Testis (tissue), 5 donors: ENCODE measurements around the gene SNED1. TPM values are rescaled to one million over a fixed set of nuclear protein-coding genes. Genes with fewer than 3 reads are reported as not detected.
A peak's percentile ranks its signal among the peaks of the same experiment; 100 is the strongest.

Experiments
- DNase-seq: peaks from one replicate; pipeline ENCODE4 v3.0.0-alpha.2; 2019
- H3K27ac ChIP-seq, 2 donors: fragments of 200-600 bp; sonication (generic); one replicate each; pipeline ENCODE4 v1.5.1; 2019
- H3K27me3 ChIP-seq: fragments of 200-600 bp; sonication (generic); one replicate; pipeline ENCODE4 v1.5.1; 2019
- H3K36me3 ChIP-seq: fragments of 200-600 bp; sonication (generic); one replicate; pipeline ENCODE4 v1.5.1; 2017; ENCODE audit warnings: low read depth; ENCODE audit errors: missing control alignments
- H3K4me1 ChIP-seq: fragments of 200-600 bp; sonication (generic); one replicate; pipeline ENCODE4 v1.5.1; 2019
- H3K4me3 ChIP-seq, 2 donors: fragments of 200-600 bp; sonication (generic); one replicate each; pipeline ENCODE4 v1.5.1; 2017 to 2019
- H3K9me3 ChIP-seq: fragments of 200-600 bp; sonication (generic); one replicate; pipeline ENCODE4 v1.5.1; 2017
- POLR2A ChIP-seq: fragments of 450-650 bp; IDR thresholded peaks from one replicate; pipeline ENCODE4 v1.6.1; 2017; ENCODE audit warnings: antibody characterized with exemption, mild to moderate bottlenecking, moderate library complexity
- WGBS, 2 donors: methylation state at CpG; one replicate each; pipeline ENCODE4 v1.1.5; 2018; 5-methylcytosine and 5-hydroxymethylcytosine counted together
- intact Hi-C: fragments of 100-400 bp; cut with DNase I; formaldehyde crosslinking; loops from one replicate; pipeline ENCODE4 v1.15.1; 2023; ENCODE audit warnings: low total_unique reads
- long read RNA-seq, 2 donors: transcript quantifications; one replicate each; lab custom pipeline, GENCODE V29; 2026
- polyA plus RNA-seq: library from polyadenylated mRNA; stranded (reverse); fragments of 350-450 nt; fragmentation: Illumina TruSeq; extraction: RNeasy Lipid Tissue Mini Kit (QIAGEN cat#74804); gene quantifications from one replicate; pipeline ENCODE4 v1.2.3, GENCODE V29; 2014; ENCODE audit warnings: low read depth, low replicate concordance; ENCODE audit not compliant: insufficient read depth
- total RNA-seq, 2 donors: library from RNA; depleted of rRNA; stranded (reverse); fragments of >200 nt; gene quantifications; one replicate each; pipeline ENCODE4 v1.2.3, GENCODE V29; 2016
- TF ChIP-seq, protein P1 (sequence below), 3 experiments: fragments of 450-650 bp in 2 of 3; fragments of 200-600 bp in 1 of 3; sonication (generic) in 1 of 3; IDR thresholded peaks; one replicate each; pipeline ENCODE4 v1.5.1; 2016 to 2019; ENCODE audit warnings: antibody characterized with exemption in 3 of 3, mild to moderate bottlenecking in 2 of 3, moderate library complexity in 1 of 3

SNED1 gene
- total RNA-seq = 100 to 1,000 TPM in 1 of 2 donors, 10 to 100 TPM in 1; 82.7 to 107 TPM
- 15.8 TPM for polyA plus RNA-seq
- long read RNA-seq, donor 1 = 0 reads
- long read RNA-seq, donor 2, full-length matches to known transcripts = 1 of 1 reads
- long read RNA-seq, donor 2, partial matches to known transcripts = 0 of 1 reads
- long read RNA-seq, donor 2, other reads (novel, unspliced or antisense) = 0 of 1 reads

DNA sequence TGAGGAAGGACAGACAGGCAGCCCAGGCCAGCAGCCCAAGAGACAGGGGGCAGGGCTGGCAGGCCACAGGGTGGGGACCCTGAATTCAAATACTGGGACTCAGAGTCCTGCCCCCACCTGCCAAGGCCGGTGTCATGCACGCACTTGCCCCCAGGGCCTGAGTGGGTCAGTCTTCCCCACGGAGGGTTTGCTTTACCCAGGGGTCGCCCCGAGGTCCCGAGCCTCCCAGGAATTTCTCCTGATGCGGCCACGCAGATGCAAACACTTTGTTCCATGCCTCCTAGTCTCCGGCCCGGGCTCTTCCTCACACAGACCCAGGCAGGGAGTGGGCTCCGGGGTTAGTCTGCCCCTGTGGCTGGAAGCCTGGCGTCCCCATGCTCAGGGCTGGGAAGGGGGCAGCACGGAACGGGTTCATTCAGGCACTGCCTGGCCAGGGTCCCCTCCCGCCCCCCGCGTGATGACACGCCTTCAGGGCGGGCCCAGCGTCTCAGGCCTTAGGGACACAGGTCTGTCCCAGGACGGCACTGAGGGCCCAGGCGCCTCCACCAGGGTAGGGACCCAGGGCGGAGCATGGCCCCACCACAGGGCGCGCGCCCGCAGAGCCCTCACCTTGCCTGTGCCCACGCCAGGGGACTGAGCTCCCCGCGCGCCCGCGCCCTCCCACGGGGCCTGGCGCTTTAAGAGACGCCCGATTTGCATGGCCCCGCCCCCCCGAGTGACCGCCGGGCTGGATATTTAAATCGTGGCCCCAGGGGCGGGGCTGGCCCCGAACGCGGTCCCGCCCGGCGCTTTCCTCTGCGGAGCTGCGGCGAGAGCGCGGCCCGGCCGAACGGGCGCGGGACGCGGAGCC lies at the start of gene SNED1:
TSS of gene SNED1 (plus strand) at position 763 of the 850 bp plus-strand sequence. CDS start 220 bp downstream, outside the sequence.
- peak within 1 kb of the TSS; percentile 85 to 89 for H3K27ac ChIP-seq
- intact Hi-C loops = loop anchor here (10.0 kb wide), 1 partner anchor 83 kb away; no protein-coding TSS in a partner anchor
- H3K9me3 ChIP-seq = no peaks in the 10 kb centered on the region
- peak; percentile 95 for DNase-seq
- H3K4me3 ChIP-seq = peak within 1 kb of the TSS; percentile 72 to 74
- TF ChIP-seq, protein P1, sequence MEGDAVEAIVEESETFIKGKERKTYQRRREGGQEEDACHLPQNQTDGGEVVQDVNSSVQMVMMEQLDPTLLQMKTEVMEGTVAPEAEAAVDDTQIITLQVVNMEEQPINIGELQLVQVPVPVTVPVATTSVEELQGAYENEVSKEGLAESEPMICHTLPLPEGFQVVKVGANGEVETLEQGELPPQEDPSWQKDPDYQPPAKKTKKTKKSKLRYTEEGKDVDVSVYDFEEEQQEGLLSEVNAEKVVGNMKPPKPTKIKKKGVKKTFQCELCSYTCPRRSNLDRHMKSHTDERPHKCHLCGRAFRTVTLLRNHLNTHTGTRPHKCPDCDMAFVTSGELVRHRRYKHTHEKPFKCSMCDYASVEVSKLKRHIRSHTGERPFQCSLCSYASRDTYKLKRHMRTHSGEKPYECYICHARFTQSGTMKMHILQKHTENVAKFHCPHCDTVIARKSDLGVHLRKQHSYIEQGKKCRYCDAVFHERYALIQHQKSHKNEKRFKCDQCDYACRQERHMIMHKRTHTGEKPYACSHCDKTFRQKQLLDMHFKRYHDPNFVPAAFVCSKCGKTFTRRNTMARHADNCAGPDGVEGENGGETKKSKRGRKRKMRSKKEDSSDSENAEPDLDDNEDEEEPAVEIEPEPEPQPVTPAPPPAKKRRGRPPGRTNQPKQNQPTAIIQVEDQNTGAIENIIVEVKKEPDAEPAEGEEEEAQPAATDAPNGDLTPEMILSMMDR (IDR thresholded peaks at IDR 0.05) = peak in 1 of 3 experiments; percentile 15
- peak; percentile 47 for TF ChIP-seq POLR2A
- WGBS, 2 donors = 0 to 3% methylated on average over 1 to 46 of the region's 61 CpGs
- H3K4me1 ChIP-seq = peaks cover 60% of the 10 kb centered on the region
- no peaks in the 10 kb centered on the region for H3K36me3 ChIP-seq
- H3K27me3 ChIP-seq = no peaks in the 10 kb centered on the region

DNA sequence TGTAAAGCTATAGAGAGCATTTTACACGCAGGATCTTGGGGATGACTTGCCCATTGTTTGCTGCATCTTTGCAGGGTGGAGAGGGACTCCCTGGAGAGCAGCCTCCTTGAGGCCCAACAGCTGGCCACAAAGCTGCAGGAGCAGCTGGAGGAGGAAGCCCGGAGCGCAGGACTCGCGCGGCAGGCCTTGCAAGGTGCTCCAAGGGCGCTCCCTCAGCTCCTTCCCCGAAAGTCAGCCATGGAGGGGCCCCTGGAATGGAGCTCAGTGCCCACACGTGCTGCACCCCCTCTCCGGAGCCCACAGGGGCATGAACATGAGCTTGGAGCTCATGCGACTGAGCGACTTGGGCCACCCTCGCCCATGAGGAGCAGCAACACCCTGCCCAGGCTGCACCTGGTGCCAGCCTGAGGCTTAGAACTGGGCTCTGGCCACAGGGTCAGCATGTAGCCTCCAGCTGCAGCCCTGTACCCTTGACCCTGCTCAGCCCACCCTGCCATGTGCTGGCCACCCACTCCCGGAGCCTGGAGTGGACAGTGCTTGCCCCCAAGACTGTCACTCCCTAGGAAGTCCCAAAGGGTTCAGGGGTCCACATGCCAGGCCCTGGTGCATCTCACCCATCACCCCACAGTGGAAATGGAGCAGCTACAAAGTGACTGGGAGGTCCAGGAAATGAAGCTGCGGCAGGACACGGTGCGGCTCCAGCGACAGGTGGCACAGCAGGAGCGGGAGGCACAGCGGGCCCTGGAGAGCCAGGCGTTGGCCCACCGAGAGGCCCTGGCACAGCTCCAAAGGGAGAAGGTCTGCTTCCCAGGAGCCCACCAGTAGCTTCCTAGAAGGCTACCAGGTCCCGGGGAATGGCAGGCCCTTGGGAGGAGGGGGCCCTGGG lies 49.3 kb upstream of the SNED1 start:
- Histone ChIP-seq H3K36me3 (no peaks in the 10 kb centered on the region), H3K27ac (no peak overlapping the region), H3K4me1 (no peaks in the 10 kb centered on the region), H3K27me3 (no peaks in the 10 kb centered on the region), H3K4me3 (no peak overlapping the region), H3K9me3 (no peaks in the 10 kb centered on the region)
- peak; percentile 6 for DNase-seq
- intact Hi-C loops = no loop called here
- WGBS, 2 donors = 88 to 93% methylated on average over 12 to 23 of the region's 23 CpGs
- TF ChIP-seq POLR2A = no peak
- TF ChIP-seq, protein P1 (IDR thresholded peaks at IDR 0.05) = no peak

DNA sequence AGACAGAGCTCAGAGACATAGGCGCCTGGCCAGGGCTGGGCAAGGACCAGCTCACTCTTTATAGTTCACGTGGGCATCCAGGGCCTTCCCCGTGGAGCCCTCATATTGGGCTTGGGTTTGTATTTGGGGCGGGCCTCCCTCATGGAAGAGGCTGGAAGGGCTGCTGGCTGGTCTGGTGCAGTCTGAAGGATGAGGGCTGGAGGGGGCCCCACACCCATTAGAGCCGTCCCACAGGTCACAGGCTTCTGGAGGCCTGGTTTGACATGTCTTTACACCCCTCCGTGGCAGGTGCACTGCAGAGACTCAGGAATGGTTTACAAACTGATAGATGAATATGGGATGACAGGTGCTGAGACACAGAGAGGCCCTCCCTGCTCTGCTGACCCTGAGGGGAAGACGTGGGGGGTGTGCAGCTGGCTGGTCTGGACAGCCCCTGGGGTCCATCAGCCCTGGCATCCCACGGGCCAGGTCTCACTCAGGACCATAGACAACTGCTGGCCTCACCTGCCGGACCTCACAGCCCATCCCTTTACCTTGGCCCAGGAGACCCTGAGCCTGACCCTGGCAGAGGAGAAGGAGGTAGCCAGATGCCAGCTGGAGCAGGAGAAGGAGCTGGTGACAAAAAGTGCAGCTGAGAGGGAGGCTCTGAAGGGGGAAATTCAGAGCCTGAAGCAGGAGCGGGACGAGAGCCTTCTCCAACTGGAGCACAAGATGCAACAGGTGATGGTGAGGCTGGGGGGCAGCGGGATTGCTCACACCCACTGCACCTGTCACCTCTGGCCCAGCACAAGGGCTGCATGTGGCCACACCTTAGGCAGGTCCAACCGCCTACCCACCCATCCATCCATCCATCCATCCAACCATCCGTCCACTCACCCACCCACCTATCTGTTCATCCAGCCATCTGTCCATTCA lies 48.4 kb upstream of the SNED1 start:
- H3K36me3 ChIP-seq = no peaks in the 10 kb centered on the region
- no peak for TF ChIP-seq POLR2A
- TF ChIP-seq, protein P1 (IDR thresholded peaks at IDR 0.05) = no peak
- H3K27me3 ChIP-seq = no peaks in the 10 kb centered on the region
- H3K4me3 ChIP-seq = no peak overlapping the region
- intact Hi-C loops = no loop called here
- WGBS, 2 donors = 89 to 90% methylated on average over 9 to 14 of the region's 14 CpGs
- H3K4me1 ChIP-seq = peaks cover 4% of the 10 kb centered on the region
- H3K9me3 ChIP-seq = no peaks in the 10 kb centered on the region
- no peak overlapping the region for H3K27ac ChIP-seq
- DNase-seq = peak; percentile 11

DNA sequence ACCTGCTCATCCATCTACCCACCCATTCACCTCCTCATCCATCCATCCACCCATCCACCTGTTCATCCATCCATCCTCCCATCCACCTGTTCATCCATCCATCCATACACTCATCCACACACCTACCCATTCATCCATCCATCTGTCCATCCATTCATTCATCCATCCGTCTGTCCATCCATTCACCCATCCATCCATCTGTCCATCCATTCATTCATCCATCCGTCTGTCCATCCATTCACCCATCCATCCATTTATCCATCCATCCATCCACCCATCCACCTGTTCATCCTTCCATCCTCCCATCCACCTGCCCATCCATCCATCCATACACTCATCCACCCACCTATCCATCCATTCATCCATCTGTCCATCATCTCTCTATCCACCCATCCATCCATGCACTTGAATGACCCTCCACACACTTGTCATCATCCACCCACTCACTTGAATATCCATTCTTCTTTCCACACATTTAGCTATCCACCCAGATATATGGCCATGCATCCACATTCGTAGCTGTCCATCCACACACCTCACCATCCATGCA lies 47.3 kb upstream of the SNED1 start:
- intact Hi-C loops = no loop called here
- H3K36me3 ChIP-seq = no peaks in the 10 kb centered on the region
- no peak for DNase-seq
- 95 to 96% methylated on average over 3 of the region's 3 CpGs for WGBS, 2 donors
- peaks cover 15% of the 10 kb centered on the region for H3K4me1 ChIP-seq
- no peaks in the 10 kb centered on the region for H3K27me3 ChIP-seq
- no peak overlapping the region for H3K27ac ChIP-seq
- TF ChIP-seq POLR2A = no peak
- TF ChIP-seq, protein P1 (IDR thresholded peaks at IDR 0.05) = no peak
- H3K4me3 ChIP-seq = no peak overlapping the region
- no peaks in the 10 kb centered on the region for H3K9me3 ChIP-seq
